Epithelial cell of proximal tubule (primary cell): ENCODE results near the gene GTF2IRD1. TPM values are rescaled to one million over a fixed set of nuclear protein-coding genes. Genes with fewer than 3 reads are reported as not detected.

Experiments used
- DNase-seq: peaks from one replicate; pipeline ENCODE4 v3.0.0-alpha.2; 2011; ENCODE audit warnings: low read depth
- H3K4me3 ChIP-seq: 2 replicates; pipeline ENCODE4 v1.5.1; 2011; ENCODE audit warnings: low read depth, mild to moderate bottlenecking, low read length
- total RNA-seq: library from RNA; depleted of rRNA; stranded (reverse); fragments of >200 nt; gene quantifications from 2 replicates; pipeline ENCODE4 v1.2.3, GENCODE V29; 2015
- TF ChIP-seq, protein P1 (sequence below): conservative IDR thresholded peaks from 2 replicates; pipeline ENCODE4 v1.5.1; 2012; ENCODE audit warnings: low read depth, mild to moderate bottlenecking, low read length

The GTF2IRD1 gene
- total RNA-seq, 1 donor from 2014 or later = 23.8 TPM

DNA sequence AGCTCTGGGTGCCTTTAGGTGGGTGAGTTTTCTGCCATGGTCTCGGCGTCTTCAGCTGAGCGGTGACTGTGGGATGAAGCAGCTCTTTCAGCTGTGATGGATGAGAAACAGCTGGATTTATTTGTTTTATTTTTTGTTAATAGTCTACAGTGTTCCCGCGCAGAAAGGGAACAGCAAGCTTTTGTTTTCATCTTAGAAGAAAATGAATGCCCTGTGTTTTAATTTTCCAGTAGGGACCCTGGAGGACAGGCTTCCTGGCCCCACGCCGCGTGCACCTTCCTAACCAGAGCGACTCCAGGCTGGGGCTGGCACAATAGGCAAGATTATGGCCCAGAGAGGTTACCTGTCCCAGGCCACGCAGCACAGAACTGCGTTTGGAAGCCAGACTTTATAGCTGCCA lies 57.6 kb downstream of the GTF2IRD1 start:
- H3K4me3 ChIP-seq = no peak overlapping the region
- DNase-seq = no peak
- TF ChIP-seq, protein P1, sequence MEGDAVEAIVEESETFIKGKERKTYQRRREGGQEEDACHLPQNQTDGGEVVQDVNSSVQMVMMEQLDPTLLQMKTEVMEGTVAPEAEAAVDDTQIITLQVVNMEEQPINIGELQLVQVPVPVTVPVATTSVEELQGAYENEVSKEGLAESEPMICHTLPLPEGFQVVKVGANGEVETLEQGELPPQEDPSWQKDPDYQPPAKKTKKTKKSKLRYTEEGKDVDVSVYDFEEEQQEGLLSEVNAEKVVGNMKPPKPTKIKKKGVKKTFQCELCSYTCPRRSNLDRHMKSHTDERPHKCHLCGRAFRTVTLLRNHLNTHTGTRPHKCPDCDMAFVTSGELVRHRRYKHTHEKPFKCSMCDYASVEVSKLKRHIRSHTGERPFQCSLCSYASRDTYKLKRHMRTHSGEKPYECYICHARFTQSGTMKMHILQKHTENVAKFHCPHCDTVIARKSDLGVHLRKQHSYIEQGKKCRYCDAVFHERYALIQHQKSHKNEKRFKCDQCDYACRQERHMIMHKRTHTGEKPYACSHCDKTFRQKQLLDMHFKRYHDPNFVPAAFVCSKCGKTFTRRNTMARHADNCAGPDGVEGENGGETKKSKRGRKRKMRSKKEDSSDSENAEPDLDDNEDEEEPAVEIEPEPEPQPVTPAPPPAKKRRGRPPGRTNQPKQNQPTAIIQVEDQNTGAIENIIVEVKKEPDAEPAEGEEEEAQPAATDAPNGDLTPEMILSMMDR = no peak

DNA sequence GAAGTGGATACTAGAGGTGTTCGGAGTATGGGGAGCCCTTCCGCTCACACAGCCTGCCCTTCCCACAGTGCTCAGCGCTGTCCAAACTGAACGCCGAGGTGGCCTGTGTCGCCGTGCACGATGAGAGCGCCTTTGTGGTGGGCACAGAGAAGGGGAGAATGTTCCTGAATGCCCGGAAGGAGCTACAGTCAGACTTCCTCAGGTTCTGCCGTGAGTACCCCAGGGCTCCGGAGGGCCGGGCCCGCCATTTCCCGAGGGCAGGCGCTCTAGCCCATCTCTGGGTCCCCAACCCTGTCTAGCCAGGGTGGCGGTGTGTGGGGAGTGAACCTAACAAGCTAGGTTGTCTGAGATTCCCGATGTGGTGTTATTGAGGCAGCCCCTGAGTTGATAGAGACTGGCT lies 59.1 kb downstream of the GTF2IRD1 start:
- no peak overlapping the region for H3K4me3 ChIP-seq
- no peak for DNase-seq
- TF ChIP-seq, protein P1 = no peak

DNA sequence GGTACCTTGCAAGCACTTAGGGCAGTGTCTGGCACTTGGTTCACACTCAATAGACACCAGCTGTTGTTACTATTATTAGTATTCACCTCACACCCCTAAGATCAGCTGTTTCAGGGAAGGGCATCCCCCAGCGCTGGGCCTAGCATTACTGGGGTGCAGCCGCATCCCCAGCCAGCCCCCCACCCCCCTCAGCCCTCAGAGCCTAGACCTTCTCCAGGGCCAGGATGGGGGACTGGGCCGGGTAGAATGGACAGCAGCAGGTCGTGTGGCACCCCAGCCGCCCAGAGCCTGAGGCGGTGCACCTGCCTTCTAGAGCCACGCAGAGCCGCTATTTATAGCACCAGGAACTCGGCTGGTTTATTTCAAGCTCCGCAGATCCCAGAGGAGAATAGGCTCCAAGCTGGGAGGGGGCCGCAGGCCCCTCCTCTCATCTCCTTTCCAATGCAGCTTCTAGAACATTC lies 60.5 kb downstream of the GTF2IRD1 start:
- DNase-seq = no peak
- H3K4me3 ChIP-seq = no peak overlapping the region
- TF ChIP-seq, protein P1 = no peak

DNA sequence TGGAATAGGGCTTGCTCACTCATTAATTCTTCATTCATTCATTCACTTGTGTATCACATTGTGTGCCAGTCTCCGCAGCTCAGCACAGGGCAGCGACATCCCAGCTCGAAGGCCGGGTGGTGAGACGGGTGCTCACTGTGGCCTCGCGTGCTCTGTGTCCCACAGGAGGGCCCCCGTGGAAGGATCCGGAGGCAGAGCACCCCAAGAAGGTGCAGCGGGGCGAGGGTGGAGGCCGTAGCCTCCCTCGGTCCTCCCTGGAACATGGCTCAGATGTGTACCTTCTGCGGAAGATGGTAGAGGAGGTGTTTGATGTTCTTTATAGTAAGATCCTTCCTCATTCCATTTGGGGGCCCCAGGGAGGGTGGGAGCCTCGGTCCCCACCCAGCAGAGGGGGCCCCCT lies 61.6 kb downstream of the GTF2IRD1 start:
- H3K4me3 ChIP-seq = no peak overlapping the region
- TF ChIP-seq, protein P1 = no peak
- DNase-seq = no peak

DNA sequence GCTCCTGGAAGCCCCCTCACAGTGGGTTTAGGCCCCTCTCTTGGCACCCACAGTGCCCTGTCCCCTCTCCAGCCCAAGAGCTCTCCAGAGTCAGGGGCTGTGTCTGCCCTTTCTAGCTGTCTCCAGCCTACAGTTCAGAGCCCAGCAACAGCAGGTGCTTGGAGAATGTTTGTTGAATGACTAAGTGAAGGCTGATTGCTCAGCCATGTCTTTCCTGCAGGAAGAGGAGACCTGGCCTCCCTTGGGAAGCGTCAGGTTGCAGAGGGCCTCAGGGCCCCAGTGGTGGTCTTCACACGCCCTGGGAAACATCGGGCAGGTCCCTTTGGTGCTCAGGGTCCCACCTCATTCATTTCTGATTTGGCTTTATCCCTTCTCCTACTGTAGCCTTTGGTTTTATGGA lies 62.5 kb downstream of the GTF2IRD1 start:
- DNase-seq = no peak
- no peak overlapping the region for H3K4me3 ChIP-seq
- TF ChIP-seq, protein P1 = no peak

DNA sequence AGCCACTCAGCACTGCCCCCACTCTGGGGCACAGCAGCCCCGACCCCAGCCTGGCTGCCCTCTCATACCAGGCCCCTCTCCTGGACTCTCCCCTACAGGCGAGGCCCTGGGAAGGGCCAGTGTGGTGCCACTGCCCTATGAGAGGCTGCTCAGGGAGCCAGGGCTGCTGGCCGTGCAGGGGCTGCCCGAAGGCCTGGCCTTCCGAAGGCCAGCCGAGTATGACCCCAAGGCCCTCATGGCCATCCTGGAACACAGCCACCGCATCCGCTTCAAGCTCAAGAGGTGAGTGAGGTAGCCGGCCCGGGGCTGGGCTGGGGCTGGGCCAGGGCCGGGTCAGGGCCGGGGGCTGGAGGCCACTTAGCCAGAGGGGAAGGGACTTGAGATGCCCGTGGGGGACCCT lies 64.3 kb downstream of the GTF2IRD1 start:
- TF ChIP-seq, protein P1 = no peak
- no peak overlapping the region for H3K4me3 ChIP-seq
- no peak for DNase-seq

DNA sequence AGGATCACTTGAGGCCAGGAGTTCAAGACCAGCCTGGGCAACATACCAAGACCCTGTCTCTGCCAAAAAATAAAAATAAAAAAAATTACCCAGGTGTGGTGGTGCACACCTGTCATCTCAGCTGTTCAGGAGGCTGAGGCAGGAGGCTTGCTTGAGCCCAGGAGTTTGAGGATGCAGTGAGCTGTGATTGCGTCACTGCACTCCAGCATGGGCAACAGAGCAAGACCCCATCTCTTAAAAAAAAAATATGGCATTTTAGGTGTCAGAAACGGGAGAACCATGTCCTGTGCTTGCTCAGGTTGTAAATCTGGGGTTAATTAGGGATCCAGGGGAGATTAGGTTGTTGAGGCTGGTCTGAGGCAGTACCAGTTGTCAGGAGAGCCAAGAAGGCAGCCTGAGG lies 64.9 kb downstream of the GTF2IRD1 start:
- no peak overlapping the region for H3K4me3 ChIP-seq
- DNase-seq = no peak
- TF ChIP-seq, protein P1 = no peak
